CD4-positive, alpha-beta T cell treated with Interleukin-6 for 4 hours (primary cell): ENCODE data around the gene RHBDD2.
"Not testable (repeated sequence)": the region's sequence is repeated elsewhere in the genome, so short reads cannot be mapped to it uniquely, and the experiment has no call there.

ENCODE experiments used
- DNase-seq: peaks from one replicate; pipeline ENCODE4 v3.0.0-alpha.2; 2020; ENCODE audit warnings: mixed read lengths

The RHBDD2 gene

GRCh38 chr7:75889826-75890225 lies 11.0 kb downstream of the RHBDD2 start:
- DNase-seq, result no peak

- DNase-seq, result not testable (repeated sequence)
These were observed 12.4 kb downstream of the RHBDD2 start for GRCh38 chr7:75891237-75891636.

- no peak for DNase-seq
These were observed 13.1 kb downstream of the RHBDD2 start for GRCh38 chr7:75891815-75892411.

GRCh38 chr7:75892634-75893272 lies 13.9 kb downstream of the RHBDD2 start:
- no peak for DNase-seq

- DNase-seq, result no peak
These were observed 18.0 kb downstream of the RHBDD2 start for GRCh38 chr7:75896803-75897327.

- DNase-seq, result no peak
These were observed 21.9 kb downstream of the RHBDD2 start for GRCh38 chr7:75900617-75901315.

- DNase-seq, result no peak
These were observed 27.2 kb downstream of the RHBDD2 start for GRCh38 chr7:75905785-75906604.

GRCh38 chr7:75906991-75907667 lies 28.3 kb downstream of the RHBDD2 start:
- DNase-seq, result no peak

GRCh38 chr7:75907668-75908039 lies 28.8 kb downstream of the RHBDD2 start:
- DNase-seq, result not testable (repeated sequence)

GRCh38 chr7:75909521-75910132 lies 30.8 kb downstream of the RHBDD2 start:
- no peak for DNase-seq

- DNase-seq, result not testable (repeated sequence)
These were observed 32.4 kb downstream of the RHBDD2 start for GRCh38 chr7:75911186-75911585.

- DNase-seq, result no peak
These were observed 34.6 kb downstream of the RHBDD2 start for GRCh38 chr7:75913437-75913836.

GRCh38 chr7:75914169-75914654 lies 35.4 kb downstream of the RHBDD2 start:
- DNase-seq, result no peak

- peak; percentile 96 for DNase-seq
These were observed 36.0 kb downstream of the RHBDD2 start, which contains the start of gene POR for GRCh38 chr7:75914655-75915415. TSS of gene POR (plus strand) at chr7:75915155. CDS start at chr7:75954002, 38,847 bp downstream.

- DNase-seq, result peak; percentile 29
These were observed 36.8 kb downstream of the RHBDD2 start for GRCh38 chr7:75915416-75916156.

GRCh38 chr7:75916259-75916658 lies 37.4 kb downstream of the RHBDD2 start:
- DNase-seq, result no peak

GRCh38 chr7:75916685-75917634 lies 38.1 kb downstream of the RHBDD2 start:
- DNase-seq, result no peak

GRCh38 chr7:75920431-75921161 lies 41.8 kb downstream of the RHBDD2 start:
- peak; percentile 19 for DNase-seq
